Measurements from ENCODE around the gene PARD3. TPM values are rescaled to one million over a fixed set of nuclear protein-coding genes. Genes with fewer than 3 reads are reported as not detected.
A peak's percentile ranks its signal among the peaks of the same experiment; 100 is the strongest.
"Not testable (repeated sequence)": the region's sequence is repeated elsewhere in the genome, so short reads cannot be mapped to it uniquely, and the experiment has no call there.

The PARD3 gene
- total RNA-seq, 1 experiment from 2014 or later: 24.3 TPM

DNA sequence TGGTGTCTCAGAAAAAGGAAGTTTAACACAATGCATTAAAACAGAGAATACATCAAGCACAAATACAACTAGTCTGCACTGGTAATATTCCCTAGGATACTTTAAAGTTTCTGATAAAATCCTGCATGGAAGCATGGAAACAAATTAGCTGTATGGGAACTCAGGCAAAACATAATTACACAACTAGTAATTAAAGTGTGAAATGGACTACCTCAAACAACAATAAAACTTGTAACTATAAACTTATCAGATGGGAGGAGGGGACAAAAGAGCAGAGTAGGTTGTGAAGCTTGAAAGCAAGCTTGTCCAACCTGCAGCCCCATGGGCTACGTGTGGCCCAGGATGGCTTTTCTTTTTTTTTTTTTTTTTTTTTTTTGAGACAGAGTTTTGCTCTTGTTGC is 98.9 kb downstream of the PARD3 start:
- DNase-seq (ENCODE audit: low spot score): no peak

DNA sequence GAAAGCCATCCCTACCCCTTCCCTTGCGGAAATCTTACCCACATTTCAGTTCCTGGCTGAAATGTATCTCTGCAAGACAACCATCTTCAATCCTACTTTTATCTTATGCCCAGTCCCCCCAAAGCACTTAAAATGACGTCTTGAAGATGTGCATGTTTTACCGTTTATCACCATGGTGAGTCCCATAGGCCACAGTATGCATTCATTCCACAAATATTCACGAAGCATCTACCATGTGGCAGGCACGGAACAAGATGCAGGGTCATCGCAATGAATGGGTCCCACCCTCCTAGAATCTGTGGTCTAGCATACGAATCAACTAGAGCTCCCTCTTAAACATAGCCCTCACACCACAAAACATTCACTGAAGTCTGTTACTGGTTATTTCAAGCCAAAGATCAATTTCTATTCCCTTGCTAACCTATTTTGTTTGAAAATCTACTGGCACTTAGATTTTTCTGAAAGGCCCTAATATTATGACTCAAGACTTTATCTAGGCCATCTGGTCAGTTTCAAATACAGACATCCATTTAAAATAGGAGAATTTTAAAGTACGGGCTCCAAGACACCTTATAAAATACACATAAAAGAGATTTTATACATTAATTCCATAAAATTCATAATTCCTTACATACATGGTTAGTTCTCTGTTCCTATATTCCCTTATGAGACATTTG is 99.4 kb downstream of the PARD3 start:
- no peak for DNase-seq (ENCODE audit: low spot score)

DNA sequence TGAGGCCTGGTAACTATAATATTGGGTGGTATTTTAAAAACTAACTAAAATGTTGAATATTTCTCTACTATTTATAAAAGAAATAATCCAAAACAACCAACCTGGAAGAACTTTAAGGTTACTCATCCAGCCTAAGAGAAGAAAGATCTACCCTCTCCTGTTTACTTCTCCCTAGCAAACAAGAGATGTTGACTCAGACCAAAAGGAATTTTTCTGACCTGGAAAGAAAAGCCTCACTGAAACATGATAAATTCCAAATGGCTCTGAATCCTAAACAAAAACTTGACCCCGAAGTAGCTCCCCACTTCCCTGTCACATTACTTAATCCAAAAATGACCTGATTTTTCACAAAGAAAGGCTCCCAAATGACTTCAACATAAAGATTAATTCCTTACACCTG is 101.2 kb downstream of the PARD3 start:
- DNase-seq (ENCODE audit: low spot score): no peak

DNA sequence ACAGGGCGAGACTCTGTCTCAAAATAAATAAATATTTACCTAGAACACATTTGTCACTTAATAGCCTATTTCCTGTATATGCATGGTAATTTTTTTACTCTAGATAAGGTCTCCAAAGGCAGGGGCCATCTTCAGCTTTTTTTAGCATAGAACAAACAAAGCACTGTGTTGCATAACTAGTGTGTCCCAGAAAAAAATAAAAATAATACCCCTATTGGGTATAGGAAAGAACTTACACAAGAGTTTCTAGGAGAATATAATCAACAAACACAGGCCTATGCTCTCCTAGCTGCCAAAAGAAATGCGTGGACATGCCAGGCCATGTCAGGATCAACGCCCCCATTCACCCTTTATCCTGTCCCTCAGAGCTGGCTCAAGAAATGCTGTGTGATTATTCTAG is 103.6 kb downstream of the PARD3 start:
- no peak for DNase-seq (ENCODE audit: low spot score)

DNA sequence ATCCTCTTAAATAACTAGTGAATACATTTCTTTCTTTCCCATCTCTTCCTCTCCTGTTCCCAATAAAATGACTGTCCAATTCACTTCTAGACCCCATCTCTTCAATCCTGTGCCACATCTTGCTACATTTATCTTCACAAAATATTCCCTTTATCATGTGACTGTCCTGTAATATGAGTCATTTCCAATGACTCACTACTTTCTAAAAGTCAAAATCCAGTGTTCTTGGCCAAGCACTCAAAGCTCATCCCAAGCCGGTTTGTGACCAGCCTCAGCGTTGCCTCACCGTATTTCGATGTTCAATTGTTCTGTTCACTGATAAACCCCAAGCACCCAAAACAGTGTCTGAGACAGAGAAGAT is 104.7 kb downstream of the PARD3 start:
- no peak for DNase-seq (ENCODE audit: low spot score)

DNA sequence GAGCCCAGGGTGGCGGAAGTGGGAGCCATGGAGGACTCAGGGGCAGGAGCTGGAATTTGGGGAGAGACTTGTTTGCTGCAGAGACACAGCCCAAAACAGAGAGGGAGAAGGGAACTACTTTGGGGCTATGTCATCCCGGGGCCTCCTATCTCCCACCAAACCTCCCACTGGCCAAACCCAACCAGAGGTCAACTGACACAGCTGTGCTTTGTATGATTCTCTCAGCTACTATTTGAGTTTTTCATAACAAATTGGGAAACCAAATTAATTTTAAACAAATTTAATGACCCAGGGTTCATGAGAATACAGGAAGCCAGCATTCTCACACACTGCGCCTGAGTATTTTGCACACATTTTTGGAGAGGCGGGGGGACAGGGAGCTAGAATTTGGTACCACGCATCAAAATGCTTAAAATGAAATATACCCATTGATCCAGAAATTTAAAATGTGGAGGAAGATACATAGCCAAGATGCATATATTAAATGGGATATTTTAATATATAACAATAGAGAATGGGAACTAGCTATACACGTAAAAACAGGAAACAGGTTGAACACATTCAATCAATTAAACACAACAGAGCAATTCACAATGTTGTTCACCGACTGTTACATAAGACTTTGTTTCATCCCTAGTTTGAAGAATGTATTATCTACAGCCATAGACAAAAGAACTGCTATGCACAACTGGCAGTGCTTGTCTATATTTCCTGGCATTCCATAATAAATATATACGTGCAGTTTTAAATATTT is 105.3 kb downstream of the PARD3 start:
- DNase-seq (ENCODE audit: low spot score): no peak

DNA sequence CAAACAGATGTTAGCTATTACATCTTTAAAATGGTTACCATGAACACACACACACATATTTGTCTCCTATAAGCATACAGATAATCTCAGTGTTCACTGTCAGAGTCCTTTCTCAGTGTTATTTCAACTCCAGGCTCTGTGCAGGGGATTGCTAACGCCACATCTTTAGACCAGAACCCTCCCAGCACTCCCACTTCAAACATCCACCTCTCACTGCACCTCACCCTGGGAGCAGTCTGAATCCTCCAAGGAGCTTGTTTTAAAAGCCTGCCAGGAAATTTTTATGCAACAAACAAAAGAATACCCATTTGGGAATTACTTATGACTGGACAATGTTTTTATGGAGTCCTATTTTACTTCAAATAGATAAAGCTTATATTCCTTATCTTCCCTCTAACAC is 107.4 kb downstream of the PARD3 start:
- no peak for DNase-seq (ENCODE audit: low spot score)

DNA sequence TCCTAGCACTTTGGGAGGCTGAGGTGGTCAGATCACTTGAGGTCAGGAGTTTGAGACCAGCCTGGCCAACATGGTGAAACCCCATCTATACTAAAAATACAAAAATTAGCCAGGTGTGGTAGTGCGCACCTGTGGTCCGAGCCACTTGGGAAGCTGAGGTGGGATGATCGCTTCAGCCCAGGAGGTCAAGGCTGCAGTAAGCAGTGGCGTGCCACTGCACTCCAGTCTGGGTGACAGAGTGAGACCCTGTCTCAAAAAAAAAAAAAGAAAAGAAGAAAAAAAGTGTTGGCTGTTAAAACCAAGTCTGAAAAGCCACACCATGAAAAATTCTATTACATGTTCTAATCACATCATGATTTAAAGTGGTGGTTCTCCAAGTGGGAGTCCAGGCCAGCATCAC is 108.1 kb downstream of the PARD3 start:
- not testable (repeated sequence) for DNase-seq (ENCODE audit: low spot score)

DNA sequence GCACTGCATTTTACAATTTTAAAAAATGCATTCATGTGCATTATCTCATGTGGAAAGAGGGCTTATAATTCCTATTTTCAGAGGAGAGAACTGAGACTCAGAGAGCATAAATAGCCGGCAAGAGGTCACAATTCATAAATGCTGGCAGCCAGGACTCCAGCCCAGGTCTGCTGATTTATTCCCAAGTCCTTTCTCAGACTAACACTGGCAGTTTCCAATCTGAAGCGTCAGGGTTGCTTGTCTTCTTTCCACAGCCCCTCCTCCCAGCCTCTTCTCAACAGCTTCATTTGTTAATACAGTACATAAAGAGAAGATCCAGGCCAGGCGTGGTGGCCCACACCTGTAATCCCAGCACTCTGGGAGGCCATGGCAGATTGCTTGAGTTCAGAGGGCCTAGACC is 108.9 kb downstream of the PARD3 start:
- no peak for DNase-seq (ENCODE audit: low spot score)

DNA sequence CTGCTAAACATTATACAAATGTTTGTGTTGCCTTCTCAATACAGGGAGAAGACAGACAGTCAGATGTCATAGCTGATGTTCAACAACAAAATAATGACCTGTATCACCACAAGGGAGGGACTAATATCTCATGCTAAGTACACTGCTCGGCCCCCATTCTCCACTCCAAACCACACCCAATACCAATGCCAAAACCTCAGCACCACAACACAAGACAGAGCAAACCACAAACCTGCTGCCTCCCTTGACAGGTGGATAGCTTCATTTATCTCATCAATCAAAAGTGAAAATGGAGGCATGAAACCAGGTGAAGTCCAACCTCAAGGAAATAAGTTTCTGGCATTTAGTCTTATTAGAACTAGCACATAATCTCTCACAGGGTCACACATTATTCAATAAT is 109.5 kb downstream of the PARD3 start:
- DNase-seq (ENCODE audit: low spot score): no peak

DNA sequence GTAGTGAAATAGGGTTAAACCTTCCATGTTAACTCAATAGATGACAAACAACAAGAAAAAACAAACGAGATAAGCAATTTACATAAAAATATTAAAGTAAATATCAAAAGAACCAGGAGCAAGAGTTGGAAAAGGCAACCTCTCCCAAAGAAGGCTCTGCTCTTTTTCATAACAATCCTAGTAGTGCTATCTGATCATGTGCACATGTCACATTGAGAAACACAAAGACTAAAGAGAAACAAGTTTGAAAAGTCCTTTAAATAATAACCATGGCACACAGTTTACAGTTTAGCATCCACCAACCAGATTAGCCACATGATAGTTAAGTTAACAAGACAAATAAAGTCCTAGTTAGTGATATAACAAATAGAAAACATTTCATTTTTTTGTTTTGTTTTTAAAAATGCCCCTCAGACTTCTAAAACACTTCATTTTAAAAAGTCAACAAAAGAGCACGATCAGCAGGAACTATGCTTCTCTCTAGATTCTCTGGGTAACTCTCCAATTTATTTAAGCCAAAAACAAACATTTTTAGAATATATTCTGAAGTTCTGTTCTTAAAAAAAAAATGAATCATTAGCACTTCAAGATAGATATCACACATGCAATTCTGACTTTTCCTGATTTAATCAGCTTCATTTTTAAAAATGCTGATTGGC is 110.4 kb downstream of the PARD3 start:
- no peak for DNase-seq (ENCODE audit: low spot score)

DNA sequence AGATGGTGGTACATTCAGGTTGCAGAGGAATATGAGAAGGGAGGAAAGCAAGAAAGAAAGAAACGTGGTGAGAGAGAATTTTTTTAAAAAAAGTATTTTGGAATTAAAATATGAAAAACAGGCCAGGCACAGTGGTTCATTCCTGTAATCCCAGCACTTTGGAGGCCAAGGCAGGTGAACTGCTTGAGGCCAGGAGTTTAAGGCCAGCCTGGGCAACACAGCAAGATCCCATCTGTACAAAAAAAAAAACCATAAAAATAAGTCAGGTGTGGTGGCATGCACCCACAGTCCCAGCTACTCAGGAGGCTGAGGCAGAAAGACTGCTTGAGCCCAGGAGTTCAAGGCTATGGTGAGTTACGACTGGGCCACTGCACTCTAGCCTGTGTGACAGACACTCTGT is 112.1 kb downstream of the PARD3 start:
- DNase-seq (ENCODE audit: low spot score): no peak

DNA sequence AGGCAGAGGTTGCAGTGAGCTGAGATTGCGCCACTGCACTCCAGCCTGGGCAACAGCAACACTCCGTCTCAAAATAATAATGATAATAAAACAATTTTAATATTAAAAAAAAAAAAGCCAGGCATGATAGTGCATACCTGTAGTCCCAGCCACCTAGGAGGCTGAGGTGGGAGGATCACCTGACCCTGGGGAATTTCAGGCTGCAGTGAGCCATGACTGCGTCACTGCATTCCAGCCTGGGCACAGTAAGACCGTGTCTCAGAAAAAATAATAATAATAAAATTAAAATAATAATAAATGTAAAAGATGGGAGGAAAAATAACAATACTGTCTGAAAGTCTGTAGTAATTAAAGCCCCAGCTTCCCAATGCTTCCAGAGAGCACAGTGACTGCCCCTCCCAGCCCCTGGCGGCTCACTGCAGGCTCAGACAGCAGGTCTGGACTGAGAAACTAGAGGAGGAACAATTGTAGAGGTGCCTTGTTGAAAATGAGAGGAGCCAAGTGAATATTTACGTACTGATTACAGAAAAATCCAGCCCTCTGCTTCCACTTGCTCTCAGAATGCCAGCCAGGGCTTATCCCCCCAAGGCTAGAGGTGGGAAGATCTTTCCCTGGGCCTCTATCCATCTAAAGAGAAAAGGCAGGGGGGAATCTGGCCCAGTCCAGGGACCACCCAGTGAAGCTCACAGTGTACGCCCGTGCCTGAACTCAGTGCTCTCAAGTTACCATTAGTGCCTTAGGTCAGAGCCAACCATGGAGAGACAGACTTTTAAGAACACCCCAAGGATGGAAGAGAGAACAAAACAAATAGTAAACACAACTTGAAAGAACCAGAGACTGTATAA is 112.8 kb downstream of the PARD3 start:
- no peak for DNase-seq (ENCODE audit: low spot score)

DNA sequence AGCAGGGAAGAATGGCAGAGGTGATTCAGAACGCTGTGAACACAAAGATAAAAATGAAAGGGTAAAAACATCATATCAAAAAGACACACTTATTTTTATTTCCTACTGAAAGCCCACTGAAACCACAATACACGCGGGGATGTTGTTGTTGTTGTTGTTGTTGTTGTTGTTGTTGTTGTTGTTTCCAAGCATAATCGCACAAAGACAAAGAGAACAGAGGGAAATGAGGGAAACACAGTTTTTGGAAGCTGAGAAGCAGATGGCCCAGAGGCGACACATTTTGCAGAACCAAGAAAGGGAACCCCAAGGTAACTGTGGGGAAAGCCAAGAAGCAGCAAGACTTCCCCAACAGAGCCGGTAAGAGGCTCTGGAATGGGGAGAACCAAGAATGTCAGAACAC is 113.9 kb downstream of the PARD3 start:
- DNase-seq (ENCODE audit: low spot score): no peak

DNA sequence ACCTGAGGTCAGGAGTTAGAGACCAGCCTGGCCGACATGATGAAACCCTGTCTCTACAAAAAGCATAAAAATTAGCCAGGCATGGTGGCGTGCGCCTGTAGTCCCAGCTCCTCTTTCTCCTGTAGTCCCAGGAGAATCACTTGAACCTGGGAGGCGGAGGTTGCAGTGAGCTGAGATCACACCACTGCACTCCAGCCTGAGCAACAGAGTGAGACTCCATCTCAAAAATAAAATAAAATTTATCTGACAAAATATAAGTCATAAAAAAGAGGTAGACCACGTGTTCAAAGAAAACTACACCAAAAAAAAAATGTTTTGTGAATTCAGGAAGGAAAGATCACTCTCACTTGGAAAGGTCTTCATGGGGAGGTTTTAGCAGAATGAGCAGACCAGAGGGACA is 114.3 kb downstream of the PARD3 start:
- not testable (repeated sequence) for DNase-seq (ENCODE audit: low spot score)

DNA sequence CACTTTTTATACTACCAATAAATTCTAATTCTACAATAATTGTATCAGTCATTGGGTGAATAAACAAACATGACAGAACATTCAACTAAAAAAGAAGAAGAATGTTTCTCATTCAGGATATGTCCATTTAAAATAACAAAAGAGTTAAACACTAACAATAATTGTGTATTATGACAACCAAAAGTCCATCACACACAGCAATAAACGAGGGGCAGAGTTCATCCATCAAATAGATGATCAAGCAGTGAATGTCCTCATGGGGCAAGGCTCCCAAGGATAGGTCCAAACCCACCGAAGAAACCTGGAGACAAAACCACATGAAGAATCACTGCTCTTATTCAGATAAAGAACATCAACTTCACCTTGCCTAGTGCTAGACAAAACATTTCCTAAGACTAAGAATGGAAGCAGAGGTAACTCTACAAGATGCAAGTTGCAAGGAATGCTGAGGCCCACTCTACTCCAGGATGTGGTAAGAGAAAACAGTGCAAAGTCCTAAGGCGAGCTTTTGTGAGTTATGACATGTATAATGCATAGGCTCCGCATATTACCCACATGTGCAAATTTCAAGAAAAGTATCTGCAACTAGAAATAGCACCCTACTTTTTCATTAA is 115.1 kb downstream of the PARD3 start:
- no peak for DNase-seq (ENCODE audit: low spot score)

DNA sequence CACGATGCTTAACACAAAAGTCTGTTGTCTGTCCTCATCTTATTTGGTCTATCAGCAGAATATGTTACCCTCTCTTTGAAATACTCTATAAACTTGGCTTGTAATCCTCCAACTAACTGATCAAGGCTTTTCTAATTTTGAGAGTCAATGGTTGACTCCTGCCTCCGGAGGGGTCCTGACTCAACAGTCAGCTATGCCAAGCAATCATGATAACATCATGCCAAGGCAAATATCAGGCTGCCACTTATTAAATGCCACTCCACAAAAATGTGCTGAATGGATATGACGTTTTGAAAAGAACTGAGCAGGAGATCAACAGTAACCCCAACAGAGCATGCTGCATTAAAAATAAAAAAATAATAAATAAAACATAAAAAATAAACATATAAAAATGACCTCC is 116.1 kb downstream of the PARD3 start:
- peak; percentile 34 for DNase-seq (ENCODE audit: low spot score)

DNA sequence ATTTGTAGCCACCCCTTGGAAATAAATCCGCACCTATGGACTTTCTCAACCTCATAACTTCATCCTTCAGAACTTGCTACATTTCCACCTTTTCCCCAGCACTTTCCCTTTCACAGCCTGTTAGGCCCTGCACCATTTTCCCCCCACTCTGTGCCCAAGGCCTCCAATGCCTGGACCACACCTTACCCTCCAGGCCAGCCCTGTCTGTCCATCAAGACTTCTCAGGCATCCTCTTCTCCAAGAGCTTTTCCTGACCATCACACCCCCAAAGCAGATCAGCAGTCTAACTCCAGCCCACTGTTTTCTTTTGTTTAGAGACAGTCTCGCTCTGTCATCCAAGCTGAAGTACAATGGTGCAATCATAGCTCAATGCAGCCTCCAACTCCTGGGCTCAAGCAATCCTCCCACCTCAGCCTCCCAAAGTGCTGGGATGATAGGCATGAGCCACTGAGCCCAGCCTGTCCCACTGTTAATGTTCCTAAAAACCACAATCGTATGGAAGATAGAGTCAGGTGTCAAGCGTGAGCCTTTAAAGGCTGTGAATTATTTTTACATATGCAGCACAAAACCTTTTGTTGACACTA is 116.8 kb downstream of the PARD3 start:
- DNase-seq (ENCODE audit: low spot score): no peak

DNA sequence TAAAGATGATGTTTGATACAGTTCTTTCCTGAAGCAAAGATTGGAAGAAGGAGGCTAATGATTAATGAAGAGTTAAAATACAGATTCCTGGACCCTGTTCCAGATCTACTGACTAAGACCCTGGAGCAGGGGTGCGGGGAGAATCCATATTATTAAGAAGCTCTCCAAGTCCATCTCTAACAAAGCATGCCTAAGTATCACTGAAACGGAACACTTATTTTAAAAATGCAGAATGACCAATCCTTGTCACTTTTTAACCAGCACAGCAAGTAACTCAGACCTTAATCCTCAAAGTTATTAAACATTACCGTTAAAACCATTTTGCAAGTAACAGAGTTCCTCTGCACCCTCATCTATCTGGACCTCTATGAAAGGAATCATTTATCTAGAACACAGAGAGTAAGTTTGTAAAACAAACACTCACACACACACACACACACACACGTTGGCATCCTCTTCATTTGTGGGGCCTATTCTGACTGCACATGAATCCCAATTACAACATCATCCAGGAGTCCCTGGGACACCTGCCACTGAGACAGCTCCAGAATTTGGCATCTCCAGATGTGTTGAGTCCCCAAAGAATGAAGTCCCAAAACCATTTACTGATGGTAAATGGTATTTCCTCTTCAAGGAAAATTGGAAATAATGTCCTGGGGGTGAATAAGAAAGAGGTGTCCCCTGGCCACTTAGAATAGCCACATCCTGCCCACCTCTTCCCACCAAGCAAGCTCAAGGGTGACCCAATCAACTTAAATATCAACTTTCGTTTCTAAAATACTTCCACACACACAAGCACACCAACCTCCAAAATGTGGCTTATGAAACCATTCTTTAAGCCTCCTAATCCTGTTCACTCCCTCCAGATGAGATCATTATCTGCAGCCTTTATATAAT is 117.5 kb downstream of the PARD3 start:
- DNase-seq (ENCODE audit: low spot score): no peak

DNA sequence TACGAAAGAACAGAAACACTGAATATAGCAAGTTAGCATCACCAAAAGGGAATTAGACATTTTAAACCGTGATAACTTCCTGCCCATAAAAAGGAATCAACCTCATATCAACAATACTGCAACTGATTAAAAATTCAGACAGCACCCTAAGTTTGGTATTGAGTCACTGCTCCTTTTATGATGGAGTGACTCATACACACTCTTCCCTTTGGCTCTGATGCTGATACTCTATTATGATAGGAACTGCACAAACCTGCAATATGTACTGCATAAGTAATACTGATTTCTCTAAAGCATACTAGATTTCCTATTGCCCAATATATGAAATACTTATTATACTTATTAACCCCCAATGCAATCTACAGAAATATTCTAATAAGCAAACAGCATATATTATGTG is 118.7 kb downstream of the PARD3 start:
- peak; percentile 49 for DNase-seq (ENCODE audit: low spot score)

Measured in HT-29 (cell line).